Stimulated activated CD4-positive, alpha-beta T cell treated with anti-CD3 and anti-CD28 coated beads, Interleukin-4, amount 100 ng/mL, for 1 hour (primary cell): Measurements from ENCODE around the gene SNX6.
A peak's percentile ranks its signal among the peaks of the same experiment; 100 is the strongest.
"Not testable (repeated sequence)": the region's sequence is repeated elsewhere in the genome, so short reads cannot be mapped to it uniquely, and the experiment has no call there.

Experiments
- DNase-seq: peaks from one replicate; pipeline ENCODE4 v3.0.0-alpha.2; 2020

The SNX6 gene

DNA sequence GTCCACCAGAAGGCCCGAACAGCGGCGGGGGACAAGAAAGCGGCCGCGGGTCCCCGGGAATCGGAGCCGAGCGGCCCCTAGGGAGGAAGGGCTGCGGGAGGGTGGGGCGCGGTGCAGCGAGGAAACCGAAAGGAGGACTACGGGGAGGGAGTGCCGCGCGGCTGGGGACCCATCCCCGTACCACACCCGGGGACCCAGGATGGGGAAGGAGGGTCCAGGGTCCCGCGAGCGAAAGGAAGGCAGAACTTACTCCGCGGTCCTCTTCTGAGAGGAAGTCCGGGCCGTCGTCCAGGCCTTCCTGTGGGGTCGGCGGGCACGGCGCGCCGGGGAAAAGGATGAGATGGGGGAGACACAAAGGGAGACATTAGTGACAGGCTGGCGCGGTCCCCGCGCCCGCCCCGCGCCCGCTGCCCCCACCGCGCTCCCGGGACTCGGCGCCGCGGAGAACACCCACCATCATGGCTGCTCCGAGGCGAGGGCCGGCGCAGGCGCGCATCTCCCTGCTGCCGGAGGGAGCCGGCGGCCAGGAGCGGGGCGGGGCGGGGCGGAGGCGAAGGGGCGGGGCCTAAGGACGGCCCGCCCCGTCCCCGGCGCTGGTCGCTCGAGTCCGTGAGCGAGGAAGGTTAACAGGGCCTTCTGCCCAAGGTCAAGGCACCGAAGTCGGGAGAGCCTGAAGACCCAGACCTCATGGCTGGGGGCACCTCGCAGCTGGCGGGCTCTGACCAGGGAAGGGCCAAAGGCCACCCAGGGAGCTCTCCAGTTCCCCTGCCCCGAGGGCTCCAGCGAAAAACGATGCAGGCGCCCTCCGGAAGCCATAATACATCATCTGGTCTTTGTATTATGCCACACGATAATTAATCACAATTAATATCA is at the start of gene SNX6:
Gene SNX6 (minus strand): TSS at position 492 of the 873 bp plus-strand sequence. CDS start 32 bp downstream, at position 460.
- peak; percentile 81 for DNase-seq

DNA sequence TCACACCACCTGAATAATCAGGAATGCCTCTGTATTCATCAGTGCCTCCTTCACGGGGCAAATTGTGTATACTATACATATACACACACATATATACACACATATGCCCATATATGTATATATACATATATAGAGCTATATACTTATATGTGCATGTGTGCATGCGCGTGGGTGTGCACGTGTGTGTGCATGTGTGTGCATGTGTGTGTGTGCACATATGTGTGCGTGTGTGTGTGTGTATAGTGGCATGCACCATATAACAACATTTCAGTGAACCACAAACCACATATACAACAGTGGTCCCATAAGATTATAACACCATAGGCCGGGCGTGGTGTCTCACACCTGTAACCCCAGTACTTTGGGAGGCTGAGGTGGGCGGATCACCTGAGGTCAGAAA is 48.8 kb upstream of the SNX6 start:
- DNase-seq = no peak

DNA sequence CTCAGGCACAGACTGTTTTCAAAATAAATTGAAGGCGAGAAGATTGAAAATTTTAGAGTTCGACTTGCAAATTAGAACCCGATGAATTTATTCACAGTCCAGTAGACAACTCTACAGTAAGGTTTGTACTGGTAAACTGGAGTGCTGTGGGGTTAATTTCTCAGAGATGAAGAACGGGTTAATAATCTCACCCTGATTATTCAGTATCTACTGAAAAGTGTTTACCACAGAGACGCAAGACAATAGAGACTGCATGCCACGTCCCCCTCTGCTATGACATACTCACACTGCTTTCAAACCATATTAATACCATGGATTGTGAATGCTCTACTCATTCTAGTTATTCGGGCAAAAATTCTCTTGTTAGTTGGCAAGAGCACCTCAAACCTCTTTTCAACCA is 48.4 kb upstream of the SNX6 start:
- no peak for DNase-seq

DNA sequence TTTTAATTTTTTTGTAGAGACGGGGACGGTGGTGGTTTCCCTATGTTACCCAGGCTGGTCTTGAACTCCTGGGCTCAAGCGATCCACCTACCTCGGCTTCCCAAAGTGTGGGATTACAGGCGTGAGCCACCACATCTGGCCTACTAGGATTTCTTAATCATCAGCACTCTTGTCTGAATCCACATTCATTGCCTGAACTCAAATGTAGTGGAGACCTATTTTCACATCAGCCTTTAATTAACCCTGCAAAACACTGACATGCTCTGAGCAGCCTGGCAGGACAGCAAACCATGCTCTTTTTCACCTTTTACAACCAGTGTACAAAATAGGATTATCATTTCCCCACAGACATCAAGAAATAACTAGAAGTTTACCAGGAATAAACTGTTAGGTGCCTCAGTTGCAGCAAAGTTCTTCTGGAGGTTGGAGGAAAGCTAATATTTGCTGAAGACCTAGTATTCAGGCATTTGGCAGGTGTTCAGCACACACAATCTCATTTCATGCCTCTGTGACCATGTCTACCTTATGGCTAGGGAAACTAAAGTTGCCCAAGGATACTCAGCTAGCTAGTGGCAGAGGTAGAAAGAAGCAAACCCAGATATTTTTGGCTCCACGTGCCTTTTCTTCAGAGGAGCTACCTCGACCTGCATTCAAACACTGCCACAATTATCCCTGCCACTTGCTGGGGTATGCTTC is 46.7 kb upstream of the SNX6 start:
- no peak for DNase-seq

DNA sequence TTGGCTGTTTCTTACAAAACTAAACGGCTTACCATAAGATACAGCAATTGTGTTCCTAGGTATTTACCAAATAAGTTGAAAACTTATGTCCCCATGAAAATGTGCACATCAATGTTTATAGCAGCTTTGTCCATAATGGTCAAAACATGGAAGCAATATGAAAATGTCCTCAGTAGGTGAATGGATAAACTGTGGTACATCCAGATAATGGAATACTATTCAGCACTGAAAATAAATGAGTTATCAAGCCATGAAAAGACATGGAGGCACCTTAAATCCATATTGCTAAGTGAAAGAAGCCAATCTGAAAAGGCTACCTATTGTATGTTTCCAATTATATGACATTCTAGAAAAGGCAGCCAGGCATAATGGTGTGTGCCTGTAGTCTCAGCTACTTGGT is 43.8 kb upstream of the SNX6 start:
- no peak for DNase-seq

DNA sequence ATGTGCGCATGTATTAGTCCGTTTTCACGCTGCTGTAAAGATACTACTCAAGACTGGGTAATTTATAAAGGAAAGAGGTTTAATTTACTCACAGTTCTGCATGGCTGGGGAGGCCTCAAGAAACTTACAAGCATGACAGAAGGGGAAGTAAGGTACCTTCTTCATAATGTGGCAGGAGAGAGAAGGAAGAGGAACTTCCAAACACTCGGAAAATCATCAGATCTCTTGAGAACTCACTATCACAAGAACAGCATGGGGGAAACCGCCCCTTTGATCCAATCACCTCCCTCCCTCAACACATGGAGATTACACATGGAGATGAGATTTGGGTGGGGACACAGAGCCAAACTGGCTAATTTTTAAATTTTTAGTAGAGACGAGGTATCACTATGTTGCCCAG is 41.8 kb upstream of the SNX6 start:
- no peak for DNase-seq

DNA sequence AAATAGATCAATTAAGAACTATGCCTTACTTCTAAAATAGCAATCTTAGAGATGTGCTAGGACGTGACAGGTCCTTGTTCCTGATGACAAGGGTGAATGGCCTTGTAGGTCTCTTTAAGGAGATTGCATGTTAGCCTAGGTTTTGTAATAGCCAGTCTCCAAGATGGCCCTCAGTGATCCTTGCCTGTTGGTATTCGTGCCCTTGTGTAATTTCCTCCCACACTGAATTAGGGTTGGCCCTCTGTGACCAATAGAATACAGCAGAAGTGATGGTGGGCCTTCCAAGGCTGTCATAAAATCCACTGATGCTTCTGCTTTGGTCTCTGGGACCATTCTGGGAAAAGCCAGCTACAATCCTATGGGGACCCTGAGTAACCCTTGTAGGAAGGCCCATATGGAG is 38.2 kb upstream of the SNX6 start:
- no peak for DNase-seq

DNA sequence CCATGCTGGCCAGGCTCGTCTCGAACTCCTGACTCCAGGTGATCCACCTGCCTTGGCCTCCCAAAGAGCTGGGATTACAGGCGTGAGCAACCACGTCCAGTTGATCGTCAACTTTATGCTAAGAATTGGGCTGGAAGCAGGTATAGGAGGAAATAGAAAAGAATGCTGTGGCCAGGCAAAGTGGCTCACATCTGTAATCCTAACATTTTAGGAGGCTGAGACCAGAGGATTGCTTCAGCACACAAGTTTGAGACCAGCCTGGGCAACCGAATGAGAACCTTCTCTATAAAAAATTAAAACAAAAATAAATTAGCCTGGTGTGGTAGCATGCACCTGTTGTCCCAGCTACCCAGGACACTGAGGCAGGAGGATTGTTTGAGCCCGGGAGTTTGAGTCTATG is 37.1 kb upstream of the SNX6 start:
- no peak for DNase-seq

DNA sequence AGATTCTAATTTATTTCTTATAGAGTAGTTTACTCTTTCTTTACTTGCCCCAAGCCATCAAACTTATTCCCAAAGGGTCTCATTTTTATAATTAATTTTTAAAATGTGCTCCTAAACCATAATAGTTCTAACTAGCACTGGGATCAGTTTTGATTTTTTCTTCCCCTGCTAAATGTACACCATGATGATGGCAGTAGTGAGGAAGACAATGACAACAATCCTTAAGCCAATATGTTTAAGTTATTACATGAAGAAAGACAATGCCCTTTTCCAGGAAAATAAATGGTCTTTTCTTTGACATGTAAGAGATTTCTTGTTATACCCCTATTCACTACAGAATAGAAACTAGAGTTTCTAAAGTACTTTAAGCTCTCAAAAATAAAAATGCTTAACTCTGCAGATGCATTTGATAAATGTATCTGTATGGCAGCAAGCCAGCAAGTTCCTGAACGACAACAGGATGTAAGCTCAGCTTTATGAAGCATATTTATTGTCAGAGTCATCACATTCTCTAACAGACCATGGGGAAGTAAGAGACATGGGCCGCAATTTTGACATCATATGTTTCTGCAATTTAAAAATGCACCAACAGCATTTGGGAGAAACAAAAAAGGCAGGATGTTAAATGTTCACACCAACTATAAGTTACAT is 36.0 kb upstream of the SNX6 start:
- DNase-seq = no peak

DNA sequence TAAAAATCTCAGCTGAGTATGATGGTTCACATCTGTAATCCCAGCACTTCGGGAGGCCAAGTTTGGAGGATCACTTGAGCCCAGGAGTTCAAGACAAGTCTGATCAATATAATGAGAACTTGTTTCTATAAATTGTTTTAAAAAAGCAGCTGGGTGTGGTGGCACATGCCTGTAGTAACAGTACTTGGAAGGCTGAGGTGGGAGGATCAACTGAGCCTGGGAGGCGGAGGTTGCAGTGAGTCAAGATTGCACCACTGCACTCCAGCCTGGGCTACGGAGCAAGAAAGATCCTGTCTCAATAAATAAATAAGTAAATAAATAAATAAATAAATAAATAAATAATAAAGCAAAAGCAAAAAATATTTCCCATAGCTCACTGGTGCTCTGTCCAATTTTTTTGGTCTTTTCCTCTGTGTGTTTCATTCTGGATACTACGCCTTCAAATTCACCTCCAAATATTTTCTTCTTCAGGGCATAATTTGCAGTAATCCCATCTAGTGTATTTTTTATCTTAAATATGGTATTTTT is 32.7 kb upstream of the SNX6 start:
- no peak for DNase-seq

DNA sequence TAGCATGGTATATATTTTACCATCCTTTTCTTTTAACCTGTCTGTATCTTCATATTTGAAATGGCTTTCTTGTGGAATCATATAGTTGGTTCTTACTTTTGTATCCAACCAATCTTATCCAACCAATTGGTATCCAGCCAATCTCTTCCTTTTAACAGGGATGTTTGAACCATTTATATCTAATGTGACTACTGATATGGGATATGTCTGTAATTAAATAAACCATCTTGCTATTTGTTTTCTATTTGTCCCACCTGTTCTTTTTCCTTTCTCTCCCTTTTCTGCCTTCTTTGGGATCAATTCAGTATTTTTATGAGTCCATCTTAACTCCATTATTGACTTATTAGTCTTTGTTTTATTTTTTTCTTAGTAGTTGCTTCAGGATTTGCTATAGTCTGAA is 30.8 kb upstream of the SNX6 start:
- no peak for DNase-seq

DNA sequence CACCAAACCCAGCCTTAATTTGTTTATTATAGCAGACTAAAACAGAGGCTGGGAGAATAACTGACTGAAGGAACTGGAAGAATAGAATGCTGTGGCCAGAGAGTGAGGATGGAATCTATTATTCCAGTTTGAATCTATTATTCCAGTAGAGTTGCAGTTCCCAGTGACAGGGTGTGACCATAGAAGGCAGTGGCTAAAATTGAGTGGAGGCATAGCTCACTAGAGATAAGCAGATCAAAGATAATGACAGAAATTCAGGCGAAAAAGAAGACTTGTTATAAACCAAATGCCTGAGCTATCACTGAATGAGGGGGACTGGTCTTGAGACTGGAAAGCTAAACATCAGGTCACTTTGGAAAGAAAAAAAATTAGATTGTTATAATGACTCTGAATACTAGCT is 26.0 kb upstream of the SNX6 start:
- no peak for DNase-seq

DNA sequence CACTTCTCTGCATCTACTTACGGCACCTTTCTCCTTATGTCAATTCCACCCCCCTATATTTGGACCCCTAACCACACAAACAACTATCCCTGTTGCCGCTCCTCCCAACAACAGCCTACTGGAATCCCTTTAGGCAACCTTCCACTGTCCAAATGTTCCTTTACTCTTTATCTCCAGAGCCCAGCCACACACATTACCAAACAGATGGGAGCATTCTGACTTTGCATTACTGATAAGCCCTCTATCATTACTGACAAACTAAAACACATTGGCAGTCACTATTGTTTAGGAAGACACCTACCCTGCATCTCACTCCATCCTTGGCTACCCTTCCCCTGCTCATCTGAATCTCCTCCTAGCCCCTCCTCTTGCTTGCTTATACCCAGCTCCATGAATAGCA is 23.1 kb upstream of the SNX6 start:
- DNase-seq = not testable (repeated sequence)

DNA sequence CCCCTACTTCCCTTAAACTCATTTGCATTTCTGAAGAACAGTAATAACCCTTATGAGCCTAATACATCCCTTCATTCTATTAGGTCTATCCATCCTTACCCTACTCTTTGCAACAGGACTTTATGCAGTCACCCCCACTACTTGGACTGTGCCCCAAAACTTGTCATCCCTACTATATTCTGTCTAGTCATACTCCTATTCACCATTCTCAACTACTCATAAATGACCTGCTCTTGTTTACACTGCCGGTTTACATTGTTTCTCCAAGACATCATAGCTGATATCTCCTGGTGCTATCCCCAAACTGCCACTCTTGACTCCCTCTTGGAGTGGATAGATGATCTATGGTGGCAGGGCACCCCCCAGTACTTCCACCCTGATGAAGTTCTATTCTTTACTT is 22.4 kb upstream of the SNX6 start:
- DNase-seq = not testable (repeated sequence)

DNA sequence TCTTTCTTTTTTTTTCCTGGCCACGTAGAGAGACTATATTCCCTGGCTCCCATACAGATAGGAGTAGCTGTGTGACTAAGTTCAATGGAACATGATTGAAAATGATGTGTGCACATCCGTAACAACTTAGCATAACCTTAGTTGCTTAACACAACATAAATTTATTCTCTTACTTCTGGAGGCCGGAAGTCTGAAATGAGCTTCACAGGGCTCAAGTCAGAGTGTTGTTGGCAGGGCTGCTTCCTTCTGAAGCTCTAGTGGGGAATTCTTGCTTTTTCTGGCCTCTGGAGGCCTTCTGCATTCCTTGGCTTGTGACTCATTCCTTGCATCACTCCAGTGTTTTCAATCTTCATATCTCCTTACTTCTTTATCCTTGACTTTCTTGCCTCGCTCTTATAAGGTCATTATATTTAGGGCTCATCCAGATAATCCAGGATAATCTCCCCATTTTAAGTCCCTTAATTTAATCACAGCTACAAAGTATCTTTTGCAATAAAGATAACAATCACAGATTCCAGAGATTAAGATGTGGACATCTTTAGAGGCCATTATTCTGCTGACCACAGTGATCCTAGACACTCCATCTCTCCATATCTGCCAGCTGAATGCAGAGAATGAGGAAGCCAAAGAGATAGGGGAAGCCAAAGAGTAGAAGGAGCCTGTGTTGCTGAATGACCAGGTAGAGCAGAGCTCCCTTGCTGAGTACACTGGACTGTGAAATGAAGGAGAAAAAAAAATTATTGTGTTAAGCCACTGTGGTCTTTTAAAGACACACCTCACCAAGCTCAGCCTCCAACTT is 21.0 kb upstream of the SNX6 start:
- no peak for DNase-seq

DNA sequence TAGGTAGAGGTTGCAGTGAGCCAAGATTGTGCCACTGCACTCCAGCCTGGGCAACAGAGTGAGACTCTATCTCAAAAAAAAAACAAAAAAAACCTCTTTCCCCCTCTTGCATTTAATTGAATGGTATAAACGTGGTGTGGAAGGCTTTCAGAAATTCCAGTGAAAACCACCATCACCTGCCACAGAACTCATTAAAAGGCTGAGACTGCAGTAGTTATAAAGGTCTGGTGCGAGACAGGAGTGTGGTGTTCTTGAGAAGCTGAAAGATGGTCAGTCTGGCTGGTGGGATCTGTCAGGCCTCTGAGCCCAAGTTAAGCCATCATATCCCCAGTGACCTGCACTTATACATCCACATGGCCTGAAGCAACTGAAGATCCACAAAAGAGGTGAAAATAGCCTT is 20.1 kb upstream of the SNX6 start:
- not testable (repeated sequence) for DNase-seq

DNA sequence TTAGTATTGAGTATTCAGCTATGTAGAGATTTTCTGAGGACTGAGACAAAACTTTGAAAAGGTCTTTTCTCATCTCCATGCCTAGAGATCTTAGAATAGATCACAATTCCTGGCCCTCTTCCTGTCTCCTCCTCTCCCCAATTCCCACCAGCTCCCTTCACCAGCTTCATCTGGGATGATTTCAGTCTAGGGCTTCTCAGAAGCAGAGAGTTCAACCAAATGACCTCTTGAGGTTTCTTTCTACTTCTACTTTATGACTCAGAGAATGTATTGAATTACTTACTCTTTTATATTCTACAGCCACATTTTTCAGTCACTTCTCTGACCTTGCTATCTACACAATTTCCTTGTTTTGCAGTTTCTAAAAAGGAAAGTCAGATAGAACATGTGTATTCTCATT is 19.4 kb upstream of the SNX6 start:
- DNase-seq = no peak

DNA sequence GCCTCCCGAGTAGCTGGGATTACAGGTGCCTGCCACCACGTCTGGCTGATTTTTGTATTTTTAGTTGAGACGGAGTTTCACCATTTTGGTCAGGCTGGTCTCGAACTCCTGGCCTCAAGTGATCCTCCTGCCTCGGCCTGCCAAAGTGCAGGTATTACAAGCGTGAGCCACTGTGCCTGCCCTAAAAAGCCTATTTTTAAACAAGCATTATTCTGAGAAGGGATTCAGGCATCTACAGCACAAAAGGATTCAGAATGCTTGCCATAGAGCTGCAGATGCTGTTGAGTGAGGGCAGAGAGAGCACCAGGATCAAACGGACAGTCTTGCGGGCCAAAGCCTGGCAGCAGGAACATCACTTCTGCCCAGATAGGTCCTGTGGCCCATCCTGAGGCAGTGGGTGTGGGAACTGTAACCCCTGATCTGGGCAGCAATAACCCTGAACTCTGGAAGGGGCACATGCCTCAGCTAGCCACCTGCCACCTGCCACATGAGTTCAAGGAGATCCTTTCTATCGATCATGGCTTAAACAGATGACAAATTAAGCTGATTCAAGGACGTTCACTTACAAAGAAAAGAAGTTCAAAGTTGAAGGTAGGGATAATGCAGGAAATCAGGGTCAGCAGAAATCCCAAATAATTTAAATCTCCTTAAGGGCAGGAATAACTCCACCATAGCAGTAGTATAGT is 16.8 kb upstream of the SNX6 start:
- DNase-seq = no peak

DNA sequence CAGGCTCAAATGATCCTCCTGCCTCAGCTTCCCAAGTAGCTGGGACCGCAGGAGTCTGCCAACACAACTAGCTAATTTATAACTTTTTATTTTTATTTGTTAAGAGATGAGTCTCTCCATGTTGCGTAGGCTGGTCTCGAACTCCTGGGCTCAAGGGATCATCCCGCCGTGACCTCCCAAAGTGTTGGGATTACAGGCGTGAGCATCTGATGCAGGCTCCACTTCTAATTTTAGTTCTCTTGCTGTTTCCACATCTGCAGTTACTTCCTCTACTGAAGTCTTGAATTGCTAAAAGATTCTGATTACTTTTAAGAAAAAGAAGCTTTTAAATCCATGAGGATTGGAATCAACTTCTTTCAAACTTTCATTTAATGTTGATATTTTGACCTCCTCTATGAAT is 13.4 kb upstream of the SNX6 start:
- no peak for DNase-seq

DNA sequence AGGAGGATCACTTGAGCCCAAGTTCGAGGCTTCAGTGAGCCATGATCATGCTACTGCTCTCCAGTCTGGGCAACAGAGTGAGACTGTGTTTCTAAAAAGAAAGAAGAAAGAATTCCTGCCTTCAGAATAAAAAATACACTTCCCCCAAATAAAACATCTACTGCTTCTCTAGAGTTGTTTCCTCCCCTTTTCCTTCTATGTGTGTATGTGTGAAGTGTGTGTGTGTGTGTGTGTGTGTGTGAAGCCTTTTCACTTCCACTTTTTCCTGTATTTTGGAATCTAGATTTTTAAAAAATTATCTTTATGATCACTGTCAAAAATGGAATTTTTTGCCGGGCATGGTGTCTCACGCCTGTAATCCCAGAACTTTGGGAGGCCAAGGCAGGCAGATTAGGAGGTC is 12.6 kb upstream of the SNX6 start:
- DNase-seq = no peak

DNA sequence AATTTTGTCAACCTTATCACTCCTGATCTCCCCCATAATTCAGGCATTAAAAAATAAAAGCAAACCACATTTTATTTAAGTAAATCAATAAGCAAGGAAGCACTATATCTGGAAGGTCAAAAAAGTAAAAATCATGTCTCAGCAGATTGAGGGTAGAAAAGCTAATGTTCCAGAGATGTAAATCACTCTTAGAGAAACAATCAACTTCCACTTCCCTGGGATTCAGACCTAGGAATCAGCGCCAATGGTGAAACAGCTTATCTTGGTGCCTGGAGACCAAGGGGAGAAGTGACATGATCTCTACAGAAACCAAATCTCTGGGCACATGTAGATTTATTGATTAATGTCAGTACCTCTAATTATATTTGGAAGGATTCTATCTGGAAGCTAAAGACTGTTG is 10.9 kb upstream of the SNX6 start:
- DNase-seq = no peak

DNA sequence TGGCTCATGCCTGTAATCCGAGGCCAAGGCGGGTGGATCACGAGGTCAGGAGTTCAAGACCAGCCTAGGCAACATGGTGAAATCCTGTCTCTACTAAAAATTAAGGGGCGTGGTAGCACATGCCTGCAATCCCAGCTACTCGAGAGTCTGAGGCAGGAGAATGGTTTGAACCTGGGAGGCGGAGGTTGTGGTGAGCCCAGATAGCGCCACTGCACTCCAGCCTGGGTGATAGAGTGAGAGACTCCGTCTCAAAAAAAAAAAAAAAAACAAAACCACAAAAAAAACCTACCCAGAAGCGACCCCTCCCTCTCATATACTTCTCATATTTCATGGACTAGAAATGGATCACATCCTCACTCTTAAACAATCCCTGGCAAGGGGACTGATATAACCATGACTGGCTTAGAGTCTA is 4.4 kb upstream of the SNX6 start:
- not testable (repeated sequence) for DNase-seq
